GM12878 (cell line): Measurements from ENCODE around the gene PSIP1. TPM values are rescaled to one million over a fixed set of nuclear protein-coding genes. Genes with fewer than 3 reads are reported as not detected.

ENCODE experiments used
- CBX5 ChIP-seq: sonication (generic); IDR thresholded peaks from 2 replicates; pipeline ENCODE4 v1.6.1; 2016; ENCODE audit warnings: low read depth, moderate library complexity, mild to moderate bottlenecking, inconsistent platforms
- CEBPB ChIP-seq, 2 experiments: fragments of 150-350 bp in 1 of 2; IDR thresholded peaks; 2 replicates each; pipeline ENCODE4 v1.6.1; 2012 to 2014; ENCODE audit warnings: low read depth in 2 of 2, low read length in 2 of 2, borderline replicate concordance in 1 of 2, inconsistent platforms in 1 of 2
- CREB1 ChIP-seq: IDR thresholded peaks from 2 replicates; pipeline ENCODE4 v1.6.1; 2012; ENCODE audit warnings: low read depth, mild to moderate bottlenecking, inconsistent platforms
- ETV6 ChIP-seq, 2 experiments: fragments of 450-650 bp in 1 of 2; IDR thresholded peaks in 1 of 2; conservative IDR thresholded peaks in 1 of 2; 2 replicates each; pipeline ENCODE4 v1.6.1; 2014; ENCODE audit warnings: antibody characterized with exemption in 1 of 2, borderline replicate concordance in 1 of 2, low read depth in 1 of 2, mild to moderate bottlenecking in 1 of 2, moderate library complexity in 1 of 2
- HDGF ChIP-seq: fragments of 450-650 bp; IDR thresholded peaks from 2 replicates; pipeline ENCODE4 v1.6.1; 2016; ENCODE audit warnings: antibody characterized with exemption
- JUND ChIP-seq: IDR thresholded peaks from 2 replicates; pipeline ENCODE4 v1.6.1; 2012; ENCODE audit warnings: low read depth, mild to moderate bottlenecking, low read length, improper control_type of control experiment, moderate library complexity
- MEF2A ChIP-seq: IDR thresholded peaks from 2 replicates; pipeline ENCODE4 v1.6.1; 2011; ENCODE audit warnings: low read depth, mild to moderate bottlenecking, low read length, moderate library complexity; ENCODE audit not compliant: insufficient read depth
- NFYA ChIP-seq: IDR thresholded peaks from 2 replicates; pipeline ENCODE4 v1.6.1; 2011; ENCODE audit warnings: low read depth, mild to moderate bottlenecking, low read length, improper control_type of control experiment, borderline replicate concordance
- NR2C1 ChIP-seq: fragments of 450-650 bp; IDR thresholded peaks from 2 replicates; pipeline ENCODE4 v1.6.1; 2017; ENCODE audit warnings: antibody characterized with exemption, mild to moderate bottlenecking, moderate library complexity
- PBX3 ChIP-seq: IDR thresholded peaks from 2 replicates; pipeline ENCODE4 v1.6.1; 2011; ENCODE audit warnings: mild to moderate bottlenecking, low read depth, low read length, moderate library complexity; ENCODE audit not compliant: insufficient replicate concordance
- PML ChIP-seq: IDR thresholded peaks from 2 replicates; pipeline ENCODE4 v1.6.1; 2012; ENCODE audit warnings: low read length, inconsistent platforms
- POLR2AphosphoS5 ChIP-seq: IDR thresholded peaks from 2 replicates; pipeline ENCODE4 v1.6.1; 2011; ENCODE audit warnings: mild to moderate bottlenecking, low read length, inconsistent platforms
- RCOR1 ChIP-seq: conservative IDR thresholded peaks from 2 replicates; pipeline ENCODE4 v1.6.1; 2012; ENCODE audit warnings: low read depth, low read length, improper control_type of control experiment
- REST ChIP-seq: IDR thresholded peaks from 2 replicates; pipeline ENCODE4 v1.6.1; 2012; ENCODE audit warnings: mild to moderate bottlenecking, low read depth, low read length
- USF2 ChIP-seq: IDR thresholded peaks from 2 replicates; pipeline ENCODE4 v1.6.1; 2011; ENCODE audit warnings: low read depth, low read length, improper control_type of control experiment, borderline replicate concordance
- ZBTB33 ChIP-seq: fragments of 450-650 bp; IDR thresholded peaks from 2 replicates; pipeline ENCODE4 v1.6.1; 2017; ENCODE audit warnings: mild to moderate bottlenecking
- ZNF207 ChIP-seq: fragments of 450-650 bp; IDR thresholded peaks from 2 replicates; pipeline ENCODE4 v1.6.1; 2014; ENCODE audit warnings: antibody characterized with exemption, mild to moderate bottlenecking, borderline replicate concordance
- polyA plus RNA-seq, 11 experiments: library from polyadenylated mRNA; depleted of rRNA in 4 of 11; unstranded in 6 of 11; stranded (reverse) in 5 of 11; fragments of >200 nt; fragmentation: Nextera tagmentation in 4 of 11; fragmentation: Illumina TruSeq in 1 of 11; extraction: Ambion mirVana in 4 of 11; extraction: Trizol in 1 of 11; gene quantifications; 1 replicate in 1 of 11; 2 replicates in 10 of 11; pipeline versions ENCODE4 v1.2.1 to v1.2.3, GENCODE V29; 2011 to 2016; ENCODE audit warnings: inconsistent platforms in 2 of 11, missing spikeins in 2 of 11, low read depth in 1 of 11
- total RNA-seq, 4 experiments: library from RNA; depleted of rRNA in 3 of 4; stranded (reverse); fragments of >200 nt in 3 of 4; fragmentation: Illumina TruSeq in 1 of 4; extraction: Trizol in 1 of 4; gene quantifications; 2 replicates each; pipeline versions ENCODE4 v1.2.1 to v1.2.3, GENCODE V29; 2013 to 2021
- TF ChIP-seq, protein P1 (sequence below): fragments of 450-650 bp; IDR thresholded peaks from 2 replicates; pipeline ENCODE4 v1.6.1; 2016; ENCODE audit warnings: mild to moderate bottlenecking
- TF ChIP-seq, protein P2 (sequence below): IDR thresholded peaks from 2 replicates; pipeline ENCODE4 v1.6.1; 2012; ENCODE audit warnings: low read depth, low read length, improper control_type of control experiment

The PSIP1 gene
- total and polyA plus RNA-seq, 10 of the 15 experiments (the other 5 are each of a cell fraction or from before 2014, with no cell fraction given) = 75.5 to 299 (median 173) TPM

DNA sequence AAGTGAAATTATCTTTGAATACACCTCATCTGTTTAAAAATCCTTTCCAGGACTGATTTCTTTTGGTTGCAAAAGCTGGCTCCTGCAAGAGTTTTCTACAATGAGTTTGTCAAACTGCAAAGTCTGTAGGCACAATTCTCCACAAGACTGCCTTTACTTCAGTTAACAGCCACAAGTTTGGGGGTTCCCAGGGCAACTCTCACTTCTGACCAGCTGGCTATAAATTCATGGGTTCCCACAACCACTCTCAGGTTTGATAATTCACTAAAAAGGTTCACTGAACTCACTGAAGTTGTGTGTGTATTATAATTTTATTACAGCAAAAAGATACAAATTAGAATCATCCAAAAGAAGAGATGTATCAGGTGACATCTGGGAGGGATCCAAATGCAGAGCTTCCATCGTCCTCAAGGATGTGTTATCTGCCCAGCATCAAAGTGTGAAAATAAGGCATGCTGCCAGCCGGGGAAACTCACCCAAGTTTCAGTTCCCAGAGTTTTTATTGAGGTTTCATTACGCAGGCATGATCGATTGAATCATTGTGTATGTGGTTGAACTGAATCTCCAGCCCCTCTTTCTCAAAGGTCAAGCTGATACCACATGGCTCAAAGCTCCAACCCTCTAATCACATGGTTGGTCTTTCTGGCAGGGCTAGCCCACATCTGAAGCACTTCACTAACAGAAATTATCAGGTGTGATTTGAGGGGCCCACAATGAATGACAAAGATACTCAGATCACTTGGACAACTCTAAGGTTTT is 19.0 kb upstream of the PSIP1 start (continued):
- TF ChIP-seq NR2C1 (no peak), ETV6 (conservative IDR thresholded peaks at IDR 0.05 in 1 of 2, IDR thresholded peaks at IDR 0.05 in 1 of 2; ENCODE audit: borderline replicate concordance in 1 of 2, low read depth in 1 of 2) (peak in 1 of 2 experiments; percentile 56; a peak in 2 of 4 replicates), PML (no peak), CBX5 (no peak), MEF2A (0 out of 2 replicates have a peak, but pooled peaks have one; percentile 35), USF2 (peak; percentile 52; the same call in 1 of the 2 replicates), CREB1 (peak; percentile 69), HDGF (no peak), RCOR1 (no peak), REST (no peak), ZNF207 (no peak), JUND (no peak), POLR2AphosphoS5 (no peak; the same call in 1 of the 2 replicates), ZBTB33 (no peak), CEBPB (IDR thresholded peaks at IDR 0.05; ENCODE audit: borderline replicate concordance in 1 of 2, low read depth in 2 of 2, low read length in 2 of 2) (no peak), NFYA (no peak), PBX3 (no peak)
- TF ChIP-seq, protein P1, sequence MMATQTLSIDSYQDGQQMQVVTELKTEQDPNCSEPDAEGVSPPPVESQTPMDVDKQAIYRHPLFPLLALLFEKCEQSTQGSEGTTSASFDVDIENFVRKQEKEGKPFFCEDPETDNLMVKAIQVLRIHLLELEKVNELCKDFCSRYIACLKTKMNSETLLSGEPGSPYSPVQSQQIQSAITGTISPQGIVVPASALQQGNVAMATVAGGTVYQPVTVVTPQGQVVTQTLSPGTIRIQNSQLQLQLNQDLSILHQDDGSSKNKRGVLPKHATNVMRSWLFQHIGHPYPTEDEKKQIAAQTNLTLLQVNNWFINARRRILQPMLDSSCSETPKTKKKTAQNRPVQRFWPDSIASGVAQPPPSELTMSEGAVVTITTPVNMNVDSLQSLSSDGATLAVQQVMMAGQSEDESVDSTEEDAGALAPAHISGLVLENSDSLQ = peak; percentile 30; the same call in 1 of the 2 replicates
- TF ChIP-seq, protein P2, sequence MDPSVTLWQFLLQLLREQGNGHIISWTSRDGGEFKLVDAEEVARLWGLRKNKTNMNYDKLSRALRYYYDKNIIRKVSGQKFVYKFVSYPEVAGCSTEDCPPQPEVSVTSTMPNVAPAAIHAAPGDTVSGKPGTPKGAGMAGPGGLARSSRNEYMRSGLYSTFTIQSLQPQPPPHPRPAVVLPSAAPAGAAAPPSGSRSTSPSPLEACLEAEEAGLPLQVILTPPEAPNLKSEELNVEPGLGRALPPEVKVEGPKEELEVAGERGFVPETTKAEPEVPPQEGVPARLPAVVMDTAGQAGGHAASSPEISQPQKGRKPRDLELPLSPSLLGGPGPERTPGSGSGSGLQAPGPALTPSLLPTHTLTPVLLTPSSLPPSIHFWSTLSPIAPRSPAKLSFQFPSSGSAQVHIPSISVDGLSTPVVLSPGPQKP = no peak
